Measurements from ENCODE around the gene PANK2. TPM values are rescaled to one million over a fixed set of nuclear protein-coding genes. Genes with fewer than 3 reads are reported as not detected.
"Not testable (repeated sequence)": the region's sequence is repeated elsewhere in the genome, so short reads cannot be mapped to it uniquely, and the experiment has no call there.

Gene PANK2
- total RNA-seq, 2 donors from 2014 or later = 17.9 to 21.8 TPM

DNA sequence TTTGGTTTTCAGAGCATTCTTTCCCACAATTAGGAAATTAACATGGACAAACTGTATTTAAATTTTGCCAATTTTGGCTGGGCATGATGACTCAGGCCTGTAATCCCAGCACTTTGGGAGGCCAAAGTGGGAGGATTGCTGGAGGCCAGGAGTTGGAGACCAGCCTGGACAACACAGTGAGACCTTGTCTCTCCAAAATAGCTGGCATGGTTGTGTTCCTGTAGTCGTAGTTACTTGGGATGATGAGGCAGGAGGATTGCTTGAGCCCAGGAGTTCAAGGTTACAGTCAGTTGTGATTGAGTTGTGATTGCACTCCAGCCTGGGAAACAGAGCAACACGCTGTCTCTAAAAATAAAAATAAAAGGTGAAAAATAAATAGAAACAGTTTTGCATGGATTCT, 15.0 kb downstream of the PANK2 start:
- no peak for TF ChIP-seq POLR2A (IDR thresholded peaks at IDR 0.05)
- intact Hi-C loops (cut with DNase I) = no loop called here
- H3K27me3 ChIP-seq = no peaks in the 10 kb centered on the region
- ATAC-seq (no peak), DNase-seq (no peak)
- H3K9me3 ChIP-seq = no peaks in the 10 kb centered on the region
- WGBS, 2 donors = 31 to 37% methylated on average over 2 of the region's 2 CpGs
- peaks cover 18% of the 10 kb centered on the region for H3K4me1 ChIP-seq
- peaks cover 0 to 1% of the 10 kb centered on the region in 2 donors for H3K36me3 ChIP-seq (replicated peaks in 1 of 2; ENCODE audit: insufficient read depth in 1 of 2, low read depth in 2 of 2)
- H3K27ac ChIP-seq = no peak overlapping the region
- no peak overlapping the region for H3K4me3 ChIP-seq

- 84 to 85% methylated on average over 5 of the region's 5 CpGs for WGBS, 2 donors
- H3K27ac ChIP-seq = no peak overlapping the region
- no peak for TF ChIP-seq CTCF (IDR thresholded peaks at IDR 0.05)
- TF ChIP-seq POLR2A (IDR thresholded peaks at IDR 0.05) = no peak
- intact Hi-C loops (cut with DNase I) = no loop called here
- no peak for ATAC-seq
- no peaks in the 10 kb centered on the region for H3K27me3 ChIP-seq
- H3K36me3 ChIP-seq (replicated peaks in 1 of 2; ENCODE audit: insufficient read depth in 1 of 2, low read depth in 2 of 2) = peaks cover 0 to 2% of the 10 kb centered on the region in 2 donors
- no peak for DNase-seq
- H3K9me3 ChIP-seq = no peaks in the 10 kb centered on the region
- peaks cover 18% of the 10 kb centered on the region for H3K4me1 ChIP-seq
- no peak overlapping the region for H3K4me3 ChIP-seq
These were observed 15.7 kb downstream of the PANK2 start for GRCh38 chr20:3904857-3905256.

DNA sequence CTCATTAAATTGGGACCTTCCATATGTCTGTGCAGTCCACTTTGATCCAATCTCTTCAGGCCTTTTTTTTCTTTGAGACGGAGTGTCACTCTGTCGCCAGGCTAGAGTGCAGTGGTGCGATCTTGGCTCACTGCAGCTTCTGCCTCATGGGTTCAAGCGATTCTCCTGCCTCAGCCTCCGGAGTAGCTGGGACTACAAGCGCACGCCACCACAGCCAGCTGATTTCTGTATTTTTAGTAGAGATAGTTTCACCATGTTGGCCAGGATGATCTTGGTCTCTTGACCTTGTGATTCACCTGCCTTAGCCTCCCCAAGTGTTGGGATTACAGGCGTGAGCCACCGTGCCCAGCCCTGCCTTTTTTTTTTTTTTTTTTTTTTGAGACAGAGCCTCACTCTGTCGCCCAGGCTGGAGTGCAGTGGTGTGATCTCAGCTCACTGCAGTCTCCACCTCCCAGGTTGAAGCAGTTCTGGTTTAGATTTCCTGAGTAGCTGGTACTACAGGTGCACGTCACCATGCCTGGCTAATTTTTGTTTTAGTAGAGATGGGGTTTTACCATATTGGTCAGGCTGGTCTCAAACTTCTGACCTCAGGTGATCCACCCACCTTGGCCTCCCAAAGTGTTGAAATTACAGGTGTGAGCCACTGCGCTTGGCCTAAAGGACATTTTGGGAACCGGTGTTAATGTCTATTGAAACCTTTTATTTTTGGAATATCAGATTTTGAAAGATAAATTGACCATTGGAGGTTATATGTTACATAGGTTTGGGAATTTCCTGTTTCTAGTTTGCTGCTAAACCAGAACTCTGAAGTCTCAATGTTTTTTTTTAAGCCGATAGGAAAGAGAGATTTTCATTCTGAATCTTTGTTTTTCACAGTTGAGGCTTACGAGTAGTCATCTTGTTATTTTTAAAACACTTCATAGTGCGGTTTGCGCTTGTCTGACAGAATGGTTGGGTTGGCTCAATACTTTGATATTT, 17.8 kb downstream of the PANK2 start:
- H3K36me3 ChIP-seq (replicated peaks in 1 of 2; ENCODE audit: insufficient read depth in 1 of 2, low read depth in 2 of 2); DNase-seq; intact Hi-C loops (cut with DNase I); H3K27me3 ChIP-seq; H3K4me3 ChIP-seq; ATAC-seq; H3K9me3 ChIP-seq; H3K4me1 ChIP-seq; H3K27ac ChIP-seq: not testable (repeated sequence)
- WGBS, 2 donors = 87 to 89% methylated on average over 16 to 17 of the region's 17 CpGs

GRCh38 chr20:3908667-3909066, 19.5 kb downstream of the PANK2 start:
- intact Hi-C loops (cut with DNase I) = no loop called here

DNA sequence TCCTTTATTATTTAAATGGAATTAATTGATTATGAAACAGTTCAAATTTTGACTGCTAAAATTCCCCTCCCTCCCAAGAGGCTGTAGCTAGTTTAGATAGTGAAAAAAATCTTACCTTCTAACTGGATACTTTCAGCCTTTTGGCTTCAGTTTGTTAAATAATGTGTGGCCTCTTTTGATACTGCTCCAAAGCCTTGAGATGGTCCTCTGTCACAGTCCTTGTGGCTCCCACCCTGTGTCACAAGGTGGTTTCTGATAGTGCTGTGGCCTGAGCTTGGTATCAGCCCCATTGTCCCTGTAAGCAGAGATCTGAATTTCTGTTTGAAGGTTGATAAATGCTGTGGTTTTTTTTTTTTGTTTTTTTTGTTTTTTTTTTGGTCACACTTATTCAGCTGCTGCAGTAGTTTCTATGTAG, 20.8 kb downstream of the PANK2 start:
- H3K9me3 ChIP-seq = no peaks in the 10 kb centered on the region
- no peaks in the 10 kb centered on the region for H3K4me1 ChIP-seq
- peaks cover 3 to 10% of the 10 kb centered on the region in 2 donors for H3K36me3 ChIP-seq (replicated peaks in 1 of 2; ENCODE audit: insufficient read depth in 1 of 2, low read depth in 2 of 2)
- intact Hi-C loops (cut with DNase I) = no loop called here
- DNase-seq (no peak), ATAC-seq (no peak)
- no peak overlapping the region for H3K4me3 ChIP-seq
- no peaks in the 10 kb centered on the region for H3K27me3 ChIP-seq
- no peak overlapping the region for H3K27ac ChIP-seq
- TF ChIP-seq CTCF (IDR thresholded peaks at IDR 0.05) (no peak), POLR2A (IDR thresholded peaks at IDR 0.05) (no peak)

More at GRCh38 chr20:3908667-3909066, 19.5 kb downstream of the PANK2 start:
- Histone ChIP-seq H3K9me3 (no peaks in the 10 kb centered on the region), H3K27me3 (no peaks in the 10 kb centered on the region), H3K27ac (no peak overlapping the region), H3K4me1 (peaks cover 3% of the 10 kb centered on the region), H3K4me3 (no peak overlapping the region), H3K36me3 (replicated peaks in 1 of 2; ENCODE audit: insufficient read depth in 1 of 2, low read depth in 2 of 2) (peaks cover 3 to 6% of the 10 kb centered on the region in 2 donors)
- ATAC-seq (no peak), DNase-seq (no peak)
- TF ChIP-seq POLR2A (IDR thresholded peaks at IDR 0.05) (no peak), CTCF (IDR thresholded peaks at IDR 0.05) (no peak)
- 75% methylated on average over 4 of the region's 4 CpGs for WGBS, 2 donors

Measured in body of pancreas (tissue), 4 donors.